ENCODE results near the gene ESRRA.

ESRRA gene

GRCh38 chr11:64269540-64270220 lies 35.6 kb upstream of the ESRRA start:
- TF ChIP-seq, protein P1, sequence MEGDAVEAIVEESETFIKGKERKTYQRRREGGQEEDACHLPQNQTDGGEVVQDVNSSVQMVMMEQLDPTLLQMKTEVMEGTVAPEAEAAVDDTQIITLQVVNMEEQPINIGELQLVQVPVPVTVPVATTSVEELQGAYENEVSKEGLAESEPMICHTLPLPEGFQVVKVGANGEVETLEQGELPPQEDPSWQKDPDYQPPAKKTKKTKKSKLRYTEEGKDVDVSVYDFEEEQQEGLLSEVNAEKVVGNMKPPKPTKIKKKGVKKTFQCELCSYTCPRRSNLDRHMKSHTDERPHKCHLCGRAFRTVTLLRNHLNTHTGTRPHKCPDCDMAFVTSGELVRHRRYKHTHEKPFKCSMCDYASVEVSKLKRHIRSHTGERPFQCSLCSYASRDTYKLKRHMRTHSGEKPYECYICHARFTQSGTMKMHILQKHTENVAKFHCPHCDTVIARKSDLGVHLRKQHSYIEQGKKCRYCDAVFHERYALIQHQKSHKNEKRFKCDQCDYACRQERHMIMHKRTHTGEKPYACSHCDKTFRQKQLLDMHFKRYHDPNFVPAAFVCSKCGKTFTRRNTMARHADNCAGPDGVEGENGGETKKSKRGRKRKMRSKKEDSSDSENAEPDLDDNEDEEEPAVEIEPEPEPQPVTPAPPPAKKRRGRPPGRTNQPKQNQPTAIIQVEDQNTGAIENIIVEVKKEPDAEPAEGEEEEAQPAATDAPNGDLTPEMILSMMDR (IDR thresholded peaks at IDR 0.05; ENCODE audit: borderline replicate concordance, control extremely low read depth, extremely low read depth, insufficient read depth, missing control alignments) = no peak
- in situ Hi-C loops (cut with MboI; ENCODE audit: low sequenced_read_pairs, unreplicated experiment) = no loop called here
- peak; percentile 91 for DNase-seq (ENCODE audit: low spot score)

DNA sequence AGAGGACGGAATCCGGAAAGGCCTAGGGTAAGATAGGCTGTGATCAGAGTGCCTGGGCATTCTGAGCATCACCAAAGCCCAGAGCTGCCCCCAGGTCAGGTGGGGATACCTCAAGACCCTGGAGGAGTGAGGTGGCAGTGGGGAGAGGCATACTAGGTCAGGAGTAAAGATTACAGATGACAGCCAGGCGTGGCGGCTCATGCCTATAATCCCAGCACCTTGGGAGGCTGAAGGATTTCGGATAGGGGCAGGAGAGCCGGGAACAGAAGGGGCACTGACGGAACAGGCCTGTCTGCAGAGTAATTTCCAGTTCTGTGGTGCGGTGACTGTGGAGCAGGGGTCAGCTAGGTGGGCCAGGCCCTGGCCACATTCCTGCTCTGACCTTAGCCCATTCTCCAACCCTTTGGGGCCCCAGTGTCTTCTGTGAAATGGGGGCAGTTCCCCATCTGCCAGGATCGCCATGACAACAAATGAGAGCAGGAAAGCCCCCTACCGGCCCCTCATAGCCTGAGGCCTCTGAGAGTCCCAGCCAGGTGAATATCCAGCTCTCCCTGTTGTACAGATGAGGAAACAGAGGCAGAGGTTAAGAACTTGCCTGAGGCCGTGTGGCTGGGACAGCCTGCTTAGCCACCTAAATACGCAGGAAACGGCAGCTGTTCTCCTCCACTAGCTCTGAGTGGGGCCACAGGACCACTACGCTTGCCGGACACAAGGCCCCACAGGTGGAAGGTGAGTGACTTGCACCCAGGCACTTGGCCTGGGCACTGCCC lies 30.1 kb upstream of the ESRRA start:
- in situ Hi-C loops (cut with MboI; ENCODE audit: low sequenced_read_pairs, unreplicated experiment) = loop anchor here (25.0 kb wide), 1 partner anchor 288 kb away; the partner anchor contains the start of gene OTUB1
- TF ChIP-seq, protein P1 (IDR thresholded peaks at IDR 0.05; ENCODE audit: borderline replicate concordance, control extremely low read depth, extremely low read depth, insufficient read depth, missing control alignments) = no peak
- no peak for DNase-seq (ENCODE audit: low spot score)

DNA sequence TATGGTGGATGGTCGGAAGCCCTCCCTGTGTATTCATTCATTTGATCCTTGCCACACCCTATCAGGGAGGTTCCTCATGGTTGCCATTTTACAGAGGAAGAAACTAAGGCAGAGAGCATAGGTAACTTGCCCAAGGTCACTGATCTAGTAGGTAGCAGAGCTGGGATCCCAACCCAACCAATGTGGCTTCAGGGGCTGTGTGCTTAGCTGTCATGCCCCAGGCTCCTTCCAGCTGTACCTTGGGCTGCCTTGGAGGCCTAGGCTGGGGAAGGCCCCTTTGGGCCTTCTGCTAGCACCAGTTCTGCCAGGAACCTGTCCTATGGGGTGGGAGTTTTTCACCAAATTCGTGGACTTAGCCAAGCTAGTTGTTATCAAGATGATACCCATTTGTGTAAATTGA lies 29.5 kb upstream of the ESRRA start:
- TF ChIP-seq, protein P1 (IDR thresholded peaks at IDR 0.05; ENCODE audit: borderline replicate concordance, control extremely low read depth, extremely low read depth, insufficient read depth, missing control alignments) = no peak
- in situ Hi-C loops (cut with MboI; ENCODE audit: low sequenced_read_pairs, unreplicated experiment) = loop anchor here (25.0 kb wide), 1 partner anchor 289 kb away; the partner anchor contains the start of gene OTUB1
- DNase-seq (ENCODE audit: low spot score) = no peak

- no peak for DNase-seq (ENCODE audit: low spot score)
- in situ Hi-C loops (cut with MboI; ENCODE audit: low sequenced_read_pairs, unreplicated experiment) = loop anchor here (25.0 kb wide), 1 partner anchor 290 kb away; the partner anchor contains the start of gene OTUB1
- TF ChIP-seq, protein P1 (IDR thresholded peaks at IDR 0.05; ENCODE audit: borderline replicate concordance, control extremely low read depth, extremely low read depth, insufficient read depth, missing control alignments) = no peak
Observed at GRCh38 chr11:64276653-64277431, 28.5 kb upstream of the ESRRA start.

GRCh38 chr11:64278576-64279190 lies 26.6 kb upstream of the ESRRA start:
- TF ChIP-seq, protein P1 (IDR thresholded peaks at IDR 0.05; ENCODE audit: borderline replicate concordance, control extremely low read depth, extremely low read depth, insufficient read depth, missing control alignments) = no peak
- in situ Hi-C loops (cut with MboI; ENCODE audit: low sequenced_read_pairs, unreplicated experiment) = loop anchor here (25.0 kb wide), 1 partner anchor 291 kb away; the partner anchor contains the start of gene OTUB1
- DNase-seq (ENCODE audit: low spot score) = no peak
